ENCODE results near the gene LIMA1. TPM values are rescaled to one million over a fixed set of nuclear protein-coding genes. Genes with fewer than 3 reads are reported as not detected.

Gene LIMA1
- total and polyA plus RNA-seq, 2 of the 4 experiments (the other 2 are of a cell fraction): 126 to 163 TPM

DNA sequence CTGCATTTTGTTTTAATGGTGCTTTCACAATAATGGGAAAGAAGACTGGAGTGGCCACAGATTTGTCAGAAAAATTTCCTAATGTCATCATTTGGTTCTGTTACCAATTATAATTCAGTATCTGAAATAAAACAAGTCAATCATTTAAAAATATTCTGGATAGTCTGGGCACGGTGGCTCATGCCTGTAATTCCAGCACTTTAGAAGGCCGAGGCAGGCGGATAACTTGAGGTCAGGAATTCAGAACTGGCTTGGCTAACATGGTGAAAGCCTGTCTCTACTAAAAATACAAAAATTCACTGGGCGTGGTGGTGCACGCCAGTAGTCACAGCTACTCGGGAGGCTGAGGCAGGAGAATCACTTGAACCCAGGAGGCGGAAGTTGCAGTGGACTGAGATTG is 4.0 kb upstream of the LIMA1 start:
- peaks cover 13 to 21% of the 10 kb centered on the region in 2 experiments for H3K79me1 ChIP-seq (ENCODE audit: low read depth in 1 of 2, low read length in 2 of 2)
- in situ Hi-C loops (cut with MboI; ENCODE audit: low sequenced_read_pairs): no loop called here

More for the DNA sequence above, 4.0 kb upstream of the LIMA1 start:
- 100% methylated on average over 1 of the region's 7 CpGs; no CpG with 5 or more reads in 1 of the 2 experiments for whole genome bisulfite sequencing, 2 experiments (ENCODE audit: extremely low coverage in 2 of 2, insufficient read length in 1 of 2)
- intact Hi-C loops (cut with micrococcal nuclease) (no loop called here), dilution Hi-C loops (cut with HindIII; ENCODE audit: low sequenced_read_pairs, unreplicated experiment) (no loop called here)
- Histone ChIP-seq H3K9me3 (ENCODE audit: control insufficient read depth, insufficient read depth, low read length) (no peaks in the 10 kb centered on the region), H4K20me1 (ENCODE audit: insufficient read depth, low read length) (no peaks in the 10 kb centered on the region), H2AFZ (replicated peaks; ENCODE audit: low read length, poor library complexity) (no peak overlapping the region), H3K27me3 (ENCODE audit: control insufficient read depth, insufficient read depth, low read length) (no peaks in the 10 kb centered on the region), H3K4me2 (ENCODE audit: low read depth, low read length) (no peak overlapping the region), H3K36me3 (ENCODE audit: control insufficient read depth, insufficient read depth, low read length) (no peaks in the 10 kb centered on the region), H3K56ac (ENCODE audit: extremely low read depth, insufficient read depth, low read length) (no peak overlapping the region), H2BK5ac (ENCODE audit: low read depth, low read length, poor library complexity, severe bottlenecking) (no peak overlapping the region), H3K14ac (replicated peaks; ENCODE audit: low read depth, low read length) (no peak overlapping the region), H2AK5ac (ENCODE audit: low read depth, low read length) (no peak overlapping the region), H2BK15ac (ENCODE audit: low read depth, low read length) (no peak overlapping the region), H3K4me3 (ENCODE audit: insufficient read depth, low read depth, low read length) (no peak overlapping the region), H2AK9ac (replicated peaks; ENCODE audit: low read depth, low read length, poor library complexity) (no peak overlapping the region), H3K27ac (ENCODE audit: insufficient read depth, low read length) (no peak overlapping the region), H2BK20ac (ENCODE audit: low read depth, low read length) (no peak overlapping the region), H3K4ac (ENCODE audit: low read depth, low read length) (no peak overlapping the region), H3K18ac (ENCODE audit: low read depth, low read length) (no peak overlapping the region), H3K4me1 (ENCODE audit: control insufficient read depth, insufficient read depth, low read length) (peaks cover 2% of the 10 kb centered on the region; the same call in 1 of the 2 replicates), H3K9ac (ENCODE audit: low read depth, low read length) (no peak overlapping the region), H3K9me1 (ENCODE audit: insufficient read depth, low read length) (peaks cover 9% of the 10 kb centered on the region; the same call in 1 of the 2 replicates), H4K91ac (ENCODE audit: insufficient read depth, low read depth, low read length) (no peak overlapping the region), H3K23ac (ENCODE audit: low read depth, low read length) (no peak overlapping the region), H4K8ac (ENCODE audit: low read depth in 2 of 2, low read length in 2 of 2) (no peak overlapping the region), H4K5ac (ENCODE audit: low read depth, low read length) (no peak overlapping the region), H2BK120ac (ENCODE audit: low read depth, low read length) (no peak overlapping the region)
- no peak for DNase-seq
- ATAC-seq (ENCODE audit: low read depth): no peak
- ChIA-PET POLR2A (ENCODE audit: unreplicated experiment) (interaction anchor here (0.6 kb wide), 1 partner anchor 65 kb away, joined by 3 read pairs; no protein-coding TSS in a partner anchor), CTCF (interaction anchor here (0.6 kb wide), 2 partner anchors 9 to 28 kb away, joined by 5 to 8 read pairs; no protein-coding TSS in a partner anchor)
- TF ChIP-seq RFX5 (IDR thresholded peaks at IDR 0.05; ENCODE audit: low read depth, low read length): no peak
- TF ChIP-seq CHD1 (IDR thresholded peaks at IDR 0.05; ENCODE audit: low read depth, low read length): no peak
- TF ChIP-seq, protein P1, sequence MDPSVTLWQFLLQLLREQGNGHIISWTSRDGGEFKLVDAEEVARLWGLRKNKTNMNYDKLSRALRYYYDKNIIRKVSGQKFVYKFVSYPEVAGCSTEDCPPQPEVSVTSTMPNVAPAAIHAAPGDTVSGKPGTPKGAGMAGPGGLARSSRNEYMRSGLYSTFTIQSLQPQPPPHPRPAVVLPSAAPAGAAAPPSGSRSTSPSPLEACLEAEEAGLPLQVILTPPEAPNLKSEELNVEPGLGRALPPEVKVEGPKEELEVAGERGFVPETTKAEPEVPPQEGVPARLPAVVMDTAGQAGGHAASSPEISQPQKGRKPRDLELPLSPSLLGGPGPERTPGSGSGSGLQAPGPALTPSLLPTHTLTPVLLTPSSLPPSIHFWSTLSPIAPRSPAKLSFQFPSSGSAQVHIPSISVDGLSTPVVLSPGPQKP (IDR thresholded peaks at IDR 0.05; ENCODE audit: borderline replicate concordance, low read depth, low read length): no peak
- TF ChIP-seq RAD21 (IDR thresholded peaks at IDR 0.05; ENCODE audit: low read length): no peak
- TF ChIP-seq MAFK (IDR thresholded peaks at IDR 0.05; ENCODE audit: low read depth, low read length): no peak
- no peak for TF ChIP-seq MAZ (IDR thresholded peaks at IDR 0.05; ENCODE audit: borderline replicate concordance, low read depth, low read length)
- no TSS peak for BruUV-seq (replicated peaks)

Measured in IMR-90 (cell line).